Measurements from ENCODE around the gene PDZD7.

GRCh38 chr10:101033276-101033675, 2.3 kb upstream of the PDZD7 start:
- TF ChIP-seq CTCF (IDR thresholded peaks at IDR 0.05): no peak
- TF ChIP-seq POLR2A (IDR thresholded peaks at IDR 0.05): no peak
